CD4-positive, alpha-beta T cell treated with Interleukin-1 beta for 1 hour (primary cell): ENCODE data around the gene SMARCB1.
A peak's percentile ranks its signal among the peaks of the same experiment; 100 is the strongest.
"Not testable (repeated sequence)": the region's sequence is repeated elsewhere in the genome, so short reads cannot be mapped to it uniquely, and the experiment has no call there.

Experiments used
- DNase-seq, 2 donors: peaks; one replicate each; pipeline ENCODE4 v3.0.0-alpha.2; 2020 to 2022

SMARCB1 gene

GRCh38 chr22:23847991-23848864, 61.5 kb downstream of the SMARCB1 start:
- no peak for DNase-seq

- DNase-seq, result peak; percentile 84 to 86
Measured at GRCh38 chr22:23849009-23850006, 62.5 kb downstream of the SMARCB1 start.

- no peak for DNase-seq
Measured at GRCh38 chr22:23850136-23850611, 63.4 kb downstream of the SMARCB1 start.

GRCh38 chr22:23856721-23857605, 70.2 kb downstream of the SMARCB1 start:
- DNase-seq, result peak; percentile 13 to 27

GRCh38 chr22:23857606-23858483, 71.1 kb downstream of the SMARCB1 start, which contains the start of gene SLC2A11:
Gene SLC2A11 (plus strand): TSS chr22:23857875. CDS start chr22:23858000, 125 bp downstream.
- DNase-seq, result peak; percentile 95 to 98

- no peak for DNase-seq
Measured at GRCh38 chr22:23858484-23858815, 71.7 kb downstream of the SMARCB1 start.

- no peak for DNase-seq
Measured at GRCh38 chr22:23859201-23859600, 72.4 kb downstream of the SMARCB1 start.

GRCh38 chr22:23860187-23860586, 73.4 kb downstream of the SMARCB1 start:
- not testable (repeated sequence) for DNase-seq

GRCh38 chr22:23862103-23862502, 75.3 kb downstream of the SMARCB1 start:
- DNase-seq, result peak; percentile 31 to 42

- not testable (repeated sequence) for DNase-seq
Measured at GRCh38 chr22:23864499-23865154, 77.9 kb downstream of the SMARCB1 start.

- no peak for DNase-seq
Measured at GRCh38 chr22:23868580-23868979, 81.8 kb downstream of the SMARCB1 start.

GRCh38 chr22:23874871-23875270, 88.1 kb downstream of the SMARCB1 start:
- no peak for DNase-seq

- no peak for DNase-seq
Measured at GRCh38 chr22:23875801-23876200, 89.0 kb downstream of the SMARCB1 start.

GRCh38 chr22:23877566-23877965, 90.8 kb downstream of the SMARCB1 start:
- DNase-seq, result no peak

- no peak for DNase-seq
Measured at GRCh38 chr22:23878219-23878618, 91.5 kb downstream of the SMARCB1 start.

- no peak for DNase-seq
Measured at GRCh38 chr22:23882370-23882769, 95.6 kb downstream of the SMARCB1 start.

GRCh38 chr22:23883658-23884057, 96.9 kb downstream of the SMARCB1 start:
- no peak for DNase-seq

- DNase-seq, result no peak
Measured at GRCh38 chr22:23884140-23884539, 97.4 kb downstream of the SMARCB1 start.
